Kidney (tissue), 14 donors: Measurements from ENCODE around the gene XAB2. TPM values are rescaled to one million over a fixed set of nuclear protein-coding genes. Genes with fewer than 3 reads are reported as not detected.

Experiments used
- DNase-seq, 5 donors: peaks; one replicate each; pipeline ENCODE4 v3.0.0-alpha.2; 2013 to 2020
- FAIRE-seq: peaks from 2 replicates; lab custom pipeline; 2012; peaks lifted over from hg19 to GRCh38; lab: Jason Lieb, UNC
- H3K27ac ChIP-seq, 2 donors: one replicate each; pipeline ENCODE4 v1.7.0; 2013; ENCODE audit warnings: low read depth in 2 of 2, low read length in 2 of 2, inconsistent platforms in 1 of 2
- H3K27me3 ChIP-seq: one replicate; pipeline ENCODE4 v1.7.1; 2013; ENCODE audit warnings: low read length, inconsistent platforms; ENCODE audit not compliant: control insufficient read depth, insufficient read depth
- H3K36me3 ChIP-seq, 3 donors: one replicate each; pipeline versions ENCODE4 v1.7.0 to v1.7.1; 2013; ENCODE audit warnings: low read length in 3 of 3, control low read depth in 1 of 3, inconsistent platforms in 1 of 3; ENCODE audit not compliant: insufficient read depth in 3 of 3, control insufficient read depth in 2 of 3
- H3K4me1 ChIP-seq, 3 donors: one replicate each; pipeline versions ENCODE4 v1.7.0 to v1.7.1; 2013; ENCODE audit warnings: low read length in 3 of 3, inconsistent platforms in 1 of 3, low read depth in 1 of 3; ENCODE audit not compliant: control insufficient read depth in 2 of 3, insufficient read depth in 2 of 3
- H3K4me3 ChIP-seq, 3 donors: one replicate each; pipeline versions ENCODE4 v1.7.0 to v1.8.1; 2013; ENCODE audit warnings: low read length in 3 of 3, control low read depth in 1 of 3, inconsistent platforms in 1 of 3
- H3K9ac ChIP-seq, 3 donors: one replicate each; pipeline versions ENCODE4 v1.7.0 to v1.7.1; 2013; ENCODE audit warnings: low read length in 3 of 3, control low read depth in 1 of 3, inconsistent platforms in 1 of 3
- H3K9me3 ChIP-seq, 3 donors: one replicate each; pipeline versions ENCODE4 v1.7.0 to v1.7.1; 2013; ENCODE audit warnings: low read length in 3 of 3, control low read depth in 1 of 3, inconsistent platforms in 1 of 3; ENCODE audit not compliant: control insufficient read depth in 2 of 3, insufficient read depth in 1 of 3
- intact Hi-C: fragments of 100-400 bp; cut with DNase I; formaldehyde crosslinking; loops from one replicate; pipeline ENCODE4 v1.11.1; 2022
- polyA plus RNA-seq: library from polyadenylated mRNA; stranded (reverse); fragments of 350-450 nt; fragmentation: Illumina TruSeq; extraction: RNeasy Lipid Tissue Mini Kit (QIAGEN cat#74804); gene quantifications from one replicate; pipeline ENCODE4 v1.2.3, GENCODE V29; 2014; ENCODE audit warnings: low read depth, low replicate concordance; ENCODE audit not compliant: insufficient read depth
- total RNA-seq: library from RNA; stranded (reverse); fragmentation: NEBNext Ultra II Directional; extraction: Animal tissue kit (Norgen Biotek cat#: 25700); gene quantifications from one replicate; pipeline ENCODE4 v1.2.1, GENCODE V29; 2021
- TF ChIP-seq, protein P1 (sequence below): IDR thresholded peaks from 3 replicates; pipeline ENCODE4 v1.5.1; 2012; ENCODE audit warnings: mild to moderate bottlenecking, moderate library complexity, borderline replicate concordance; ENCODE audit not compliant: insufficient read depth; ENCODE audit errors: extremely low read depth
- donor health status: control.
- donor health status: control.
- donor health status: control.
- donor health status: control.
- donor health status: control.
- donor health status: DM: yes; HTN: yes; CAD: no.
- donor health status: Normal renal cell carcinoma (clear cell type).

Gene XAB2
- total and polyA plus RNA-seq, 2 donors from 2014 or later, result 34.2 to 44.4 TPM

- intact Hi-C loops, result no loop called here
- Histone ChIP-seq H3K9ac (no peak overlapping the region), H3K4me1 (peaks cover 0 to 14% (median 0%) of the 10 kb centered on the region in 3 donors), H3K9me3 (no peaks in the 10 kb centered on the region), H3K4me3 (no peak overlapping the region), H3K27me3 (no peaks in the 10 kb centered on the region), H3K36me3 (peaks cover 0 to 10% (median 5%) of the 10 kb centered on the region in 3 donors), H3K27ac (no peak overlapping the region)
- TF ChIP-seq, protein P1, sequence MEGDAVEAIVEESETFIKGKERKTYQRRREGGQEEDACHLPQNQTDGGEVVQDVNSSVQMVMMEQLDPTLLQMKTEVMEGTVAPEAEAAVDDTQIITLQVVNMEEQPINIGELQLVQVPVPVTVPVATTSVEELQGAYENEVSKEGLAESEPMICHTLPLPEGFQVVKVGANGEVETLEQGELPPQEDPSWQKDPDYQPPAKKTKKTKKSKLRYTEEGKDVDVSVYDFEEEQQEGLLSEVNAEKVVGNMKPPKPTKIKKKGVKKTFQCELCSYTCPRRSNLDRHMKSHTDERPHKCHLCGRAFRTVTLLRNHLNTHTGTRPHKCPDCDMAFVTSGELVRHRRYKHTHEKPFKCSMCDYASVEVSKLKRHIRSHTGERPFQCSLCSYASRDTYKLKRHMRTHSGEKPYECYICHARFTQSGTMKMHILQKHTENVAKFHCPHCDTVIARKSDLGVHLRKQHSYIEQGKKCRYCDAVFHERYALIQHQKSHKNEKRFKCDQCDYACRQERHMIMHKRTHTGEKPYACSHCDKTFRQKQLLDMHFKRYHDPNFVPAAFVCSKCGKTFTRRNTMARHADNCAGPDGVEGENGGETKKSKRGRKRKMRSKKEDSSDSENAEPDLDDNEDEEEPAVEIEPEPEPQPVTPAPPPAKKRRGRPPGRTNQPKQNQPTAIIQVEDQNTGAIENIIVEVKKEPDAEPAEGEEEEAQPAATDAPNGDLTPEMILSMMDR, result no peak
- DNase-seq (no peak), FAIRE-seq (no peak)
Observed at GRCh38 chr19:7640803-7641202, 11.5 kb upstream of the XAB2 start.

DNA sequence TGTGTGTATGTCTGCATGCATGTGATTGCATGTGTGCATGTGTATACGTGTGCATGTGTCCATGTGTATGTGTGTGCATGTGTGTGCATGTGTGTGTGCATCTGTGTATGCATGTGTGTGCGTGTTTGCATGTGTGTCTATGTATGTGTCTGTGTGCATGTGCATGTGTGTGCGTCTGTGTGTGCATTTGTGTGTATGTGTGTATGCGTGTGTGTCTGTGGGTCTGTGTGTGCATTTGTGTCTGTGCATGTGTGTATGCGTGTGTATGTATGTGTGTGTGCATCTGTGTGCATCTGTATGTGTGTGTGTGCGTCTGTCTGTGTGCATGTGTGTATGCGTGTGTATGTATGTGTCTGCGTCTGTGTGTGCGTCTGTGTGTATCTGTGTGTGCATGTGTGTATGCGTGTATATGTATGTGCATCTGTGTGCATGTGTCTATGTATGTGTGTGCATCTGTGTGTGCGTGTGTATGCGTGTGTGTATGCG, 10.6 kb upstream of the XAB2 start:
- no peak for FAIRE-seq
- no peak overlapping the region for H3K9ac ChIP-seq
- H3K36me3 ChIP-seq, result peaks cover 0 to 10% (median 5%) of the 10 kb centered on the region in 3 donors
- TF ChIP-seq, protein P1, result no peak
- no peak overlapping the region for H3K27ac ChIP-seq
- DNase-seq, result no peak
- peaks cover 0 to 17% (median 0%) of the 10 kb centered on the region in 3 donors for H3K4me1 ChIP-seq
- no peaks in the 10 kb centered on the region for H3K9me3 ChIP-seq
- intact Hi-C loops, result no loop called here
- no peak overlapping the region for H3K4me3 ChIP-seq
- H3K27me3 ChIP-seq, result no peaks in the 10 kb centered on the region

- FAIRE-seq (no peak), DNase-seq (no peak)
- Histone ChIP-seq H3K27ac (no peak overlapping the region), H3K36me3 (peaks cover 0 to 10% (median 5%) of the 10 kb centered on the region in 3 donors), H3K9me3 (no peaks in the 10 kb centered on the region), H3K27me3 (no peaks in the 10 kb centered on the region), H3K9ac (no peak overlapping the region), H3K4me1 (peaks cover 0 to 17% (median 0%) of the 10 kb centered on the region in 3 donors), H3K4me3 (no peak overlapping the region)
- intact Hi-C loops, result no loop called here
- TF ChIP-seq, protein P1, result no peak
Observed at GRCh38 chr19:7638802-7639465, 9.6 kb upstream of the XAB2 start.
